HG03520 (cell line): ENCODE data around the gene LRRC73.
"Not testable (repeated sequence)": the region's sequence is repeated elsewhere in the genome, so short reads cannot be mapped to it uniquely, and the experiment has no call there.

Experiments
- ATAC-seq: cut with Tn5 transposase; IDR thresholded peaks from one replicate; pipeline ENCODE4 v1.9.1; 2021; ENCODE audit warnings: mild to moderate bottlenecking, moderate library complexity; ENCODE audit not compliant: unreplicated experiment

The LRRC73 gene

DNA sequence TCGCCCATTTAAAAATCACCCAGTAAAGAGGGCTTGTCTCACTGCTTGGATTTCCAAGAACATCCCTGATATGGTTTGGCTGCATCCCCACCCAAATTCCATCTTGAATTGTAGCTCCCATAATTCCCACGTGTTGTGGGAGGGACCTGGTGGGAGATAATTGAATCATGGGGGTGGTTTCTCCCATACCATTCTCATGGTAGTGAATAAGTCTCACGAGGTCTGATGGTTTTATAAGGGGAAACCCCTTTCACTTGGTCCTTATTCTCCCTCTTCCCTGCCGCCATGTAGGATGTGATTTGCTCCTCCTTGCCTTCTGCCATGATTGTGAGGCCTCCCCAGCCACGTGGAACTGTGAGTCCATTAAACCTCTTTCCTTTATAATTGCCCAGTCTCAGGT, 42.9 kb downstream of the LRRC73 start:
- not testable (repeated sequence) for ATAC-seq

DNA sequence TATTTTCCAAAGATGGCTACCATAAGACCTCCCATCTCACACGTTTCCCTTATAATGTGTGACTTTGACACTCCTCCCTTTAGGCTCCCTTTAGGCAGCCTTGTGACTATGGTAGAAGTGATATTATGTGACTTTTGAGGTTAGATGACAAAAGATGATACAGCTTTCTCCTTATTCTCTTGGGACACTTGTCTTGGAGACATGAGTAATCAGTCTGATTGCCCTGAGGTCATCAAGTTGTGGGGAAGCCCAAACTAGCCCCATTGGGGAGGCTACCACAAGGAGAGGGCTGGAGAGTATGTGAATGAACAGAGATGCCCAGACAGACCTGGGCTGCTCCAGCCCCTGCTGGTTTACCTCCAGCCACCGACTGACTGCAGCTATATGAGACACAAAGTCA, 44.2 kb downstream of the LRRC73 start:
- no peak for ATAC-seq

DNA sequence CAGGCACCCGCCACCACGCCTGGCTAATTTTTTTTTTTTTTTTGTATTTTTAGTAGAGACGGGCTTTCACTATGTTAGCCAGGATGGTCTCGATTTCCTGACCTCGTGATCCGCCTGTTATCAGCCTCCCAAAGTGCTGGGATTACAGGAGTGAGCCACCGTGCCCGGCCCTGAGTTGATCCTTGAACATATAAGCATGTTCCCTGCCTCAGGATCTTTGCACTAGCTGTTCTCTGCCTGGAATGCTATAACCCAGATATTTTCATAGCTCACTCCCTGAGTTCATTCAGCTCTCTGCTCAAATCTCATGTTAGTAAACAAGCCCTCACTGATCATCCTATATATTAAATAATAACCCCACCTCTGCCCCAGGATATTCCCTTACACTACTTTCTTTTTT, 45.8 kb downstream of the LRRC73 start:
- no peak for ATAC-seq

DNA sequence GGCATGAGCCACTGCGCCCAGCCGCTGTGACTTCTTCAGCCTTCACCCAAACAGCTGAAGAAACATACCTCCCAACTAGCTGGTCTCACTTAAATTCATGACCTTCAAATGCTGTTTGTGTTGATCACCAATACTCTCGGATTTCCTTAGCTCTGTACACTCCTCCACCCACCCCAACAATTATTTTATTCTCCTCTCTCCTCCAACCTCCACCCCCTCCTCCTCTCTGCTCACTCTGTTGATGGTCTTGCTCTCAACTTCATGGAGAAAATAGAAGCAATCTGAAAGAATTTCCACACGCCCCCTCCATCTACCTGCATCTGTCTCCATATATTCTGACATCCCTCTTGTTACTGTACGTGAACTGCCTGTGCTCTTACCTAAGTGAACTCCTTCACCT, 48.2 kb downstream of the LRRC73 start:
- ATAC-seq: no peak

DNA sequence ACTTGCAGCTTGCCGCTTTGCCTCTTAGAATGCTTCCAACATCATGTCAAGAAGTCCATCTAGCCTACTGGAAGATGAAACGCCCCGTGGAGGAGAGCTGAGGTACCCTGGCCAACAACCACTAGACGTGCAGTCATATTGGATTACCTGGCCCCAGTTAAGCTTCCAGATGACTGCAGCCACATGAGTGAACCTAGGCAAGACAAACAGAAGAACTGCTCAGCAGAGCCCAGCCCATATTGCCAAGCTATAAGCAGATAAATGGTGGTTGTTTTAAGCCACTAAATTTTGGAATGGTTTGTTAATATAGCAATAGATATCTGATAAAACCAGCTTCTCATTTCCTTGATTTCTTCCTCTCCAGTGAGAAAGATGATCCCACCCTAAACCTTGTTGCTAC, 50.1 kb downstream of the LRRC73 start:
- ATAC-seq: no peak

DNA sequence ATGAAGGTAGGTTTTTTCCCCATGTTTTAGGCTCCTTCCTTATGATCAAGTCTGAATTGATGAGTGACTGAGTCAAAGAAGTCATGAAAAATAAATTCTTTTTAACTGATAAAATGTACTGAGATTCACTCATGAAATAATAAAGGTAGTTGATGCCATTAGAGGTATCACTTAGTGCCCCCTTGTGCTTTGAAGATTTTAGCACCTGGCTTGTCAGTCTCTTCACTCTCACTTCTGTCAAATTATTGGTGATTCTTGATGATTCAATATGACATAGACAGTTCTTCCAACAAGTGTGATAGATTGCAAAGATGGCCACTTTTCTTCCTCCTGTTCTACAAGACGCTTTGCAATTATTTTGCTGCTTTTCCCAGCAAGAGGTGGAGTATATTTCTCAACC, 50.6 kb downstream of the LRRC73 start:
- no peak for ATAC-seq

DNA sequence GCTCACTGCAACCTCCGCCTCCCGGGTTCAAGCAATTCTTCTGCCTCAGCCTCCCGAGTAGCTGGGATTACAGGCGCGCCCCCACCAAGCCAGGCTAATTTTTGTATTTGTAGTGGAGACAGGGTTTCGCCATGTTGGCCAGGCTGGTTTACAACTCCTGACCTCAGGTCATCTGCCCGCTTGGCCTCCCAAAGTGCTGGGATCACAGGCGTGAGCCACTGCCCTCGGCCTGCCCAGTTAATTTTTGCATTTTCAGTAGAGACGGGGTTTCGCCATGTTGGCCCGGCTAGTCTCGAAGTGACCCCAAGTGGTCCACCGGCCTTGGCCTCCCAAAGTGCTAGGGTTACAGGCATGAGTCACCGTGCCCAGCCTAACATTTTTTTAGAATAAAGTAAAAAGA, 52.0 kb downstream of the LRRC73 start:
- ATAC-seq: not testable (repeated sequence)

DNA sequence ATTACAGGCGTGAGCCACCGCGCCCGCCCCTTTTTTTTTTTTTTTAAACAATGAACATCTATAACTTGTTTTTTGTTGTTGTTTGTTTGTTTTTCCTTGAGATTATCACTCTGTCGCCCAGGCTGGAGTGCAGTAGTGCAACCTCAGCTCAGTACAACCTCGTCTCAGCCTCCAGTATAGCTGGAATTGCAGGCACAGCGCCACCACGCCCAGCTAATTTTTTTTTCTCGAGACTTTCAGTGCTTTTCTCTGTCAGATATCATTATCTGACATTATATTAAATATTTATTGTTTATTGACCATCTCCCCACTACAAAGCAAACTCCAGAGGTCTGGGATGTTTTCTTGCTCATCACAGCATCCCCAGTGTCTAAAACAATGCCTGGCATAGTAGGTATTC, 52.5 kb downstream of the LRRC73 start:
- ATAC-seq: no peak
